Prostate gland (tissue), 2 donors: ENCODE measurements around the gene PDGFC.

Experiments used
- POLR2AphosphoS5 ChIP-seq: sonication (generic); formaldehyde crosslinking; IDR thresholded peaks from one replicate; pipeline ENCODE4 v1.6.1; 2017; ENCODE audit warnings: antibody characterized with exemption
- TF ChIP-seq, protein P1 (sequence below), 4 experiments: fragments of 200-600 bp in 2 of 4; fragments of 450-650 bp in 2 of 4; sonication (generic) in 2 of 4; IDR thresholded peaks; 1 replicate in 3 of 4; 2 replicates in 1 of 4; pipeline ENCODE4 v1.5.1; 2016 to 2019; ENCODE audit warnings: antibody characterized with exemption in 4 of 4, mild to moderate bottlenecking in 2 of 4, moderate library complexity in 2 of 4

DNA sequence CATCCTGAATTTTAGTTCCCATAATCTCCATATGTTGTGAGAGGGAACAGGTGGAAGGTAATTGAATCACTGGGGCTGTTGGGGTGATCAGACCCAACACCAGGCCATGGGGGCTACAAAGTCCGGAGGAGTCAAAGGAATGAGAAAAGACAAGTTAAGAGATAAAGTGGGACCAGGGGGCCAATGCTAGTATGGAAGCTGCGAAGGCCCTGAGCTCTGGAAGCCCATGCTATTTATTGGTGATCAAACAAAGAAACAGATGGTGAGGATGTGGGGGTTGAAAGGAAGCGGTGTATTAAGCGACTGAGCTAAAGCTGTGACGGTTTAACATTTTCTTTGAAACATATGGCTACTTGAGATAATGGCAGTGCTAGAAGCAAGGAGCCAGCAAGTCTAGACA lies 132.8 kb downstream of the PDGFC start:
- TF ChIP-seq, protein P1, sequence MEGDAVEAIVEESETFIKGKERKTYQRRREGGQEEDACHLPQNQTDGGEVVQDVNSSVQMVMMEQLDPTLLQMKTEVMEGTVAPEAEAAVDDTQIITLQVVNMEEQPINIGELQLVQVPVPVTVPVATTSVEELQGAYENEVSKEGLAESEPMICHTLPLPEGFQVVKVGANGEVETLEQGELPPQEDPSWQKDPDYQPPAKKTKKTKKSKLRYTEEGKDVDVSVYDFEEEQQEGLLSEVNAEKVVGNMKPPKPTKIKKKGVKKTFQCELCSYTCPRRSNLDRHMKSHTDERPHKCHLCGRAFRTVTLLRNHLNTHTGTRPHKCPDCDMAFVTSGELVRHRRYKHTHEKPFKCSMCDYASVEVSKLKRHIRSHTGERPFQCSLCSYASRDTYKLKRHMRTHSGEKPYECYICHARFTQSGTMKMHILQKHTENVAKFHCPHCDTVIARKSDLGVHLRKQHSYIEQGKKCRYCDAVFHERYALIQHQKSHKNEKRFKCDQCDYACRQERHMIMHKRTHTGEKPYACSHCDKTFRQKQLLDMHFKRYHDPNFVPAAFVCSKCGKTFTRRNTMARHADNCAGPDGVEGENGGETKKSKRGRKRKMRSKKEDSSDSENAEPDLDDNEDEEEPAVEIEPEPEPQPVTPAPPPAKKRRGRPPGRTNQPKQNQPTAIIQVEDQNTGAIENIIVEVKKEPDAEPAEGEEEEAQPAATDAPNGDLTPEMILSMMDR (IDR thresholded peaks at IDR 0.05): no peak
- TF ChIP-seq POLR2AphosphoS5: no peak
